AG09309 (cell line): ENCODE measurements around the gene KRABD2.
A peak's percentile ranks its signal among the peaks of the same experiment; 100 is the strongest.
"Not testable (repeated sequence)": the region's sequence is repeated elsewhere in the genome, so short reads cannot be mapped to it uniquely, and the experiment has no call there.

Source experiments
- DNase-seq: peaks from one replicate; pipeline ENCODE4 v3.0.0-alpha.2; 2010; ENCODE audit warnings: low read depth
- H3K4me3 ChIP-seq: 2 replicates; pipeline ENCODE4 v1.5.1; 2011; ENCODE audit warnings: mild to moderate bottlenecking, low read depth, low read length, moderate library complexity; ENCODE audit not compliant: control insufficient read depth
- TF ChIP-seq, protein P1 (sequence below): IDR thresholded peaks from 2 replicates; pipeline ENCODE4 v1.5.1; 2011; ENCODE audit warnings: mild to moderate bottlenecking, low read depth, low read length, inconsistent platforms; ENCODE audit not compliant: insufficient read depth, control insufficient read depth; ENCODE audit errors: missing control alignments

The KRABD2 gene

DNA sequence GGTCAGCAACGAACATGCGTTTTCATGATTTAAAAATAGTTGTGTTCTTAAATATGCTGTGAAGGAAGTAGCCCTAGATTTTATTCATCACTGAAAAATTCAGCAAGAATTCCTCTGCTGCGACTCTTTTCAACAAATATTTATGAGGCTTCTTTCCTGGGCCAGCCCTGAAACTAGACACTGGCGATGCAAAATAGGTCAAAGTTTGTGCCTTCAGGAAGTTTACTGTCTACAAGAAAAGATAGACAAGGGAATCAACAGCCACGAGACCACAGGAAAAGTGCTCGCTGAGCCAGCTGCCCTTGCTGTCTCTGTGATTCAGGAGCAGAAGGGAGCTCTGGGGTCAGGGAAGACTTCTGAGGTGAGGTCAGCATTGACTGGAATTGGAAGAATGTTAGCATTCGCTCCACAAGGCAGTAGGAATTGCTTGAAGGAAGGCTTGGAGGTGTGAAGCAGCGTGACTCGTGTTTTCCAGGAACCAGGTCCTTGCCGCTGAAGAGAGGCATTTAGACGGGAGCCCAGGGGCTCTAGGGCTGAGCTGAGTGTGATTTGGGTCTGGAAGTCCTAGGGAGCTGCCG lies 8.4 kb upstream of the KRABD2 start:
- peak; percentile 67 for DNase-seq
- TF ChIP-seq, protein P1, sequence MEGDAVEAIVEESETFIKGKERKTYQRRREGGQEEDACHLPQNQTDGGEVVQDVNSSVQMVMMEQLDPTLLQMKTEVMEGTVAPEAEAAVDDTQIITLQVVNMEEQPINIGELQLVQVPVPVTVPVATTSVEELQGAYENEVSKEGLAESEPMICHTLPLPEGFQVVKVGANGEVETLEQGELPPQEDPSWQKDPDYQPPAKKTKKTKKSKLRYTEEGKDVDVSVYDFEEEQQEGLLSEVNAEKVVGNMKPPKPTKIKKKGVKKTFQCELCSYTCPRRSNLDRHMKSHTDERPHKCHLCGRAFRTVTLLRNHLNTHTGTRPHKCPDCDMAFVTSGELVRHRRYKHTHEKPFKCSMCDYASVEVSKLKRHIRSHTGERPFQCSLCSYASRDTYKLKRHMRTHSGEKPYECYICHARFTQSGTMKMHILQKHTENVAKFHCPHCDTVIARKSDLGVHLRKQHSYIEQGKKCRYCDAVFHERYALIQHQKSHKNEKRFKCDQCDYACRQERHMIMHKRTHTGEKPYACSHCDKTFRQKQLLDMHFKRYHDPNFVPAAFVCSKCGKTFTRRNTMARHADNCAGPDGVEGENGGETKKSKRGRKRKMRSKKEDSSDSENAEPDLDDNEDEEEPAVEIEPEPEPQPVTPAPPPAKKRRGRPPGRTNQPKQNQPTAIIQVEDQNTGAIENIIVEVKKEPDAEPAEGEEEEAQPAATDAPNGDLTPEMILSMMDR = no peak
- no peak overlapping the region for H3K4me3 ChIP-seq

DNA sequence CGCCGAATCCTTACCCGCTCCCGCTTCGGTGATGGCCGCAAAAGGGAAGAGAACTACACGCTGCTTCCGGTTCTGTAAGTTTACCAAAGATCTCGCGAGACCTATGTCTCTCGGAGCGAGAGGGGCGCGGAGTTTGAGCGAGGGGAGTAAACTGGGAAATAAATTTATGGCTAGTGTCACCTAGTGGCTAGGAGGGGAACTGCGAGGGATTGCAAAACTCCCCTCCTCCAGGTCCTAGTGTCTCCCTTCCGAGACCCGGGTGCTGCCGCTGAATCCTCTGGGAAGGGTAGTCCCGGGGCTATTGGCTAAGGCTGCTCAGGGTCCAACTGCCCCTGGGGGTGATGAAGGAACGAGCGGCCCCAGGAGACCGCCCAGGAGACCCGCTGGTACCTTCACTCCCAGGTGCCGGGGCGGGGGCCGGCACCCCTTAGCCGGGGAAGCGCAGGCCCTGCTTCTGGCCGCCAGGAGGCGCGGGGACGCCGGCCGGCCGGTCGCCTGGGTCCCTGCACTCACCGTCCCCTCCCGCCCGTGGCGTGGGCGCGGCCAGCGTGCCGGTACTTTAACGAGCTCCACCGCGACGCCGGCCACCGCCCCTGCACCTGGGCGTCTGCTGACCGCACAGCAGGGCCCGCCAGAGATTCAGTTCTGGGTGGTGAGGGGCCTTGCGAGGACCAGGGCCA lies 6.8 kb upstream of the KRABD2 start, which contains the start of gene RPL26:
Gene RPL26 (minus strand): TSS at position 51 of the 680 bp plus-strand sequence. CDS start 883 bp downstream, outside the sequence.
- peak within 1 kb of the TSS; percentile 83 for H3K4me3 ChIP-seq
- peak; percentile 96 for DNase-seq
- TF ChIP-seq, protein P1 = peak; percentile 89

DNA sequence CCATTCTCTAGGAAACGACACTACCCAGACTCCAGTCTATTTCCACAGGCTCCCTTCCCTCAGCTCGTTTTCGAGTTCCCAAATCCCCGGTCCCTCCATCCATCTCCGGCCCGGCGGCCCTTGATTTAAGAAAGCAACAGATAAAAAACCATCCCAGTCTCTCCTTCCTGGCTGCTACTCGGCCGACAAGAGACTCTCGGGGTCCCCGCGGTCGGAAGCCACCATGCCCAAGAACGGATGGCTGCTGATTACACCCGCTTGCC lies 6.3 kb upstream of the KRABD2 start:
- TF ChIP-seq, protein P1 = no peak
- DNase-seq = no peak

DNA sequence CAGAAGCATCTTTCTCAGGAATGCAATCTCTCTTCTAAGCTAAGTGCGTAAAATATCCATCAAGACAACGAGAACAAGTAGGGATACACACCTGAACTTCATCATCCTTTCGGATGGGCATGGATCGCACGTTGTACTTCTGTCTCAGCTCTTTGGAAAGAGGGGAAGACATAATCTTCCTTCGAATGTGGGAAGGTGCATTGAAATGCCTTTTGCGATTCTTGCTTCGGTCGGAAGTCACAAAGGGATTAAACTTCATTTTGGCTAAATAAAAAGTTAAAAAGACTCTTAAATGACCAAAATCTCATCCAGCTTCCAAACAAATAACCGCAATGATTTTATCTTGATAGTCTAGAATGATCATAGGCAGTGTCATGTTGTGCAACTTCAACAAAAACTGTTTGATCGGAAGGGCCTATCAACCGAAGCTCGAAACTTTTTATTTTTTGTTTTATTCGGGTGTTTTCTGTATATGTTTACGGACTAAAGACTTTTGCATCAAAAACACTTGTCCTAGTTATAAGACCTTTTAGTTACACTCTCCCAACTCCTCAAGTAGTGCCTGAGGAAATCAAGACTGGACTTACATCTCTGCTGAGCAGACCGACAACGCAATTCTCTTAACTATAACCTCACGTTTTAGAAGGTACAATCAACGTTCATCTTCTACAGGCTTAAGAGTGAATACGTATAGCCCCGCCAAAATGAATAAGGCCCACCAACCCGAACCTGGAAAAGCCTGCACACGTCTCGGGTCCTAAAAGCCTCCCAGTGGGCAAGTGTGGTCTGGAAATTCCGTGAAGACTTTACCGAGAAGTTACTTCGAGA lies 5.8 kb upstream of the KRABD2 start:
- DNase-seq = no peak
- H3K4me3 ChIP-seq = peak overlapping the region; percentile 83
- TF ChIP-seq, protein P1 = no peak

More for the DNA sequence above, 6.3 kb upstream of the KRABD2 start:
- H3K4me3 ChIP-seq = peak overlapping the region; percentile 83

DNA sequence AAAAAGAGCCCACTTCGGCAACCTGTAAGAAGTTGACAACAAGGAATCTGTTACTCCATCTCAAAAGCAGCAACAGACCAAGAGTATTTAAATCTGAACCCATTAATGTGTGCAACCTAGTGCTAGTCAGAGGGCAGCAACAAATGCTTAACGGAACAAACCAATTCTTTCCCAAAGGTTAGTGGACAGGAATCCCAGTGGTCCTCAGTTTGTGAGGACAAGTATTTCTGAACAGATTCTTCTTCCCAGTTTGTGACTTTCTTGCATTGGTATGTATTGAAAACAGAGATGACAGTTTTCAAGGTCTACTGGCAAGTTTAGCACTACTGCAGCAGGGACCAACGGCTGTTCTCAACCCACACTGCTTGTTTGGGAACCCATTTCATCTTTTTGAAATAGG lies 3.5 kb upstream of the KRABD2 start:
- TF ChIP-seq, protein P1 = no peak
- H3K4me3 ChIP-seq = no peak overlapping the region
- no peak for DNase-seq

DNA sequence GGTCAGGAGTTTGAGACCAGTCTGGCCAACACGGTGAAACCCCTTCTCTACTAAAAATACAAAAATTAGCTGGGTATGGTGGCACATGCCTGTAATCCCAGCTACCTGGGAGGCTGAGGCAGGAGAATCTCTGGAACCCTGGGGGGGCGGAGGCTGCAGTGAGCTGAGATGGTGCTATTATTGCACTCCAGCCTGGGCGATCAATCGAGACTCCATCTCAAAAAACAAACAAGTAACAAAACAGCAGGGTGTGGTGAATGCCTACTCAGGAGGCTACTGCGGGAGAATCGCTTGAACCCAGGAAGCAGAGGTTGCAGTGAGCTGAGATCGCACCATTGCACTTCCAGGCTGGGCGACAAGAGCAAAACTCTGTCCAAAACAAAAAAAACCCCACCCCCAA lies 1.6 kb upstream of the KRABD2 start:
- not testable (repeated sequence) for H3K4me3 ChIP-seq, DNase-seq

DNA sequence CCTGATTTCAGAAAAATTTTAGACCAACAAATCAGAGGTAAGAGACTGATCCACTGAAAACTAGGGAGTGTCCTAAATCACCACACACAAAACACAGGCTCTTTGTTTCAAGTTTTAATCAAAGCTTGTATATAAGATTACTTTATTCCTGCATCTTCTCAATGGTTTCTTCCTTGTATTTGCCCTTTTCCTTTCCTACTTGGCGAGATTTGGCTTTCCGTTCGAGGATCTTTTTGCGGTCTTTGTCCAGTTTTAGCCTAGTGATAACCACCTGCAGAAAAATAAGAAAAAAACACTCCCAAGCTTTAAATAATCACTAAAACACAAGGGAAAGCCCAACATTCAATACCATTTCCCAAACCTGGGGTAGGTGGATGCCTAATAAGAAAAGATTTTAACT lies 918 bp upstream of the KRABD2 start:
- DNase-seq = no peak
- H3K4me3 ChIP-seq = no peak overlapping the region
- TF ChIP-seq, protein P1 = no peak
